Neural progenitor cell (in vitro differentiated cells): ENCODE data around the gene CLIP2. TPM values are rescaled to one million over a fixed set of nuclear protein-coding genes. Genes with fewer than 3 reads are reported as not detected.
"Not testable (repeated sequence)": the region's sequence is repeated elsewhere in the genome, so short reads cannot be mapped to it uniquely, and the experiment has no call there.

ENCODE experiments used
- DNase-seq: peaks from one replicate; pipeline ENCODE4 v3.0.0-alpha.2; 2016; ENCODE audit warnings: low spot score
- H2AFZ ChIP-seq: fragments of 200-600 bp; sonication (generic); replicated peaks from 2 replicates; pipeline ENCODE4 v1.6.1; 2016; ENCODE audit warnings: antibody characterized with exemption
- H3F3A ChIP-seq: fragments of 200-600 bp; sonication (generic); 2 replicates; pipeline ENCODE4 v1.6.1; 2016; ENCODE audit warnings: antibody characterized with exemption, low read depth
- H3K27ac ChIP-seq: fragments of 200-600 bp; sonication (generic); 2 replicates; pipeline ENCODE4 v1.5.1; 2016; ENCODE audit warnings: mild to moderate bottlenecking
- H3K27me3 ChIP-seq: fragments of 200-600 bp; sonication (generic); 2 replicates; pipeline ENCODE4 v1.6.1; 2016; ENCODE audit warnings: mild to moderate bottlenecking, moderate library complexity
- H3K36me3 ChIP-seq: fragments of 200-600 bp; sonication (generic); 2 replicates; pipeline ENCODE4 v1.5.1; 2016
- H3K4me1 ChIP-seq: fragments of 200-600 bp; sonication (generic); 2 replicates; pipeline ENCODE4 v1.6.1; 2016; ENCODE audit warnings: mixed run types
- H3K4me2 ChIP-seq: fragments of 200-600 bp; sonication (generic); 2 replicates; pipeline ENCODE4 v1.6.1; 2016
- H3K4me3 ChIP-seq: fragments of 200-600 bp; sonication (generic); 2 replicates; pipeline ENCODE4 v1.5.1; 2016
- H3K79me2 ChIP-seq: fragments of 200-600 bp; sonication (generic); 2 replicates; pipeline ENCODE4 v1.6.1; 2016; ENCODE audit warnings: low read depth
- H3K9ac ChIP-seq: fragments of 200-600 bp; sonication (generic); 2 replicates; pipeline ENCODE4 v1.6.1; 2016
- H3K9me3 ChIP-seq: fragments of 200-600 bp; sonication (generic); 2 replicates; pipeline ENCODE4 v1.5.1; 2016; ENCODE audit warnings: low read depth
- H4K20me1 ChIP-seq: fragments of 200-600 bp; sonication (generic); 2 replicates; pipeline ENCODE4 v1.6.1; 2016; ENCODE audit warnings: low read depth
- H3K27ac Mint-ChIP-seq: 3 replicates; pipeline ENCODE4 v1.8.0; 2021; ENCODE audit warnings: mixed read lengths
- H3K27me3 Mint-ChIP-seq: 2 replicates; pipeline ENCODE4 v1.8.0; 2022; ENCODE audit warnings: low read depth, mild to moderate bottlenecking, inconsistent platforms, moderate library complexity, mixed read lengths; ENCODE audit not compliant: insufficient read depth
- H3K36me3 Mint-ChIP-seq: 3 replicates; pipeline ENCODE4 v1.8.0; 2021; ENCODE audit warnings: mixed read lengths
- H3K4me1 Mint-ChIP-seq: 3 replicates; pipeline ENCODE4 v1.8.0; 2021; ENCODE audit warnings: mixed read lengths
- H3K4me3 Mint-ChIP-seq: 3 replicates; pipeline ENCODE4 v1.8.0; 2021; ENCODE audit warnings: mild to moderate bottlenecking, moderate library complexity, mixed read lengths
- H3K9me3 Mint-ChIP-seq: 3 replicates; pipeline ENCODE4 v1.8.0; 2020; ENCODE audit warnings: mixed read lengths
- EZH2 ChIP-seq: fragments of 200-600 bp; sonication (generic); IDR thresholded peaks from 2 replicates; pipeline ENCODE4 v1.6.1; 2017; ENCODE audit warnings: antibody characterized with exemption, mild to moderate bottlenecking, moderate library complexity
- EZH2phosphoT487 ChIP-seq: fragments of 200-600 bp; sonication (generic); IDR thresholded peaks from 2 replicates; pipeline ENCODE4 v1.6.1; 2017; ENCODE audit warnings: antibody characterized with exemption
- total RNA-seq: library from RNA; depleted of rRNA; stranded (reverse); fragments of >200 nt; gene quantifications from 2 replicates; pipeline ENCODE4 v1.2.3, GENCODE V29; 2015; ENCODE audit warnings: low replicate concordance
- TF ChIP-seq, protein P1 (sequence below): fragments of 200-600 bp; sonication (generic); IDR thresholded peaks from 2 replicates; pipeline ENCODE4 v1.5.1; 2017; ENCODE audit warnings: antibody characterized with exemption, mild to moderate bottlenecking

Gene CLIP2
- total RNA-seq, 1 donor from 2014 or later = 7.5 TPM

- DNase-seq = no peak
- no peak overlapping the region for H3K27ac ChIP-seq
- no peaks in the 10 kb centered on the region for H3K79me2 ChIP-seq
- no peaks in the 10 kb centered on the region for H3K9me3 ChIP-seq
- no peak overlapping the region for H3K4me3 ChIP-seq
- no peaks in the 10 kb centered on the region for H3K27me3 ChIP-seq
- TF ChIP-seq EZH2phosphoT487 (no peak), EZH2 (no peak)
- TF ChIP-seq, protein P1, sequence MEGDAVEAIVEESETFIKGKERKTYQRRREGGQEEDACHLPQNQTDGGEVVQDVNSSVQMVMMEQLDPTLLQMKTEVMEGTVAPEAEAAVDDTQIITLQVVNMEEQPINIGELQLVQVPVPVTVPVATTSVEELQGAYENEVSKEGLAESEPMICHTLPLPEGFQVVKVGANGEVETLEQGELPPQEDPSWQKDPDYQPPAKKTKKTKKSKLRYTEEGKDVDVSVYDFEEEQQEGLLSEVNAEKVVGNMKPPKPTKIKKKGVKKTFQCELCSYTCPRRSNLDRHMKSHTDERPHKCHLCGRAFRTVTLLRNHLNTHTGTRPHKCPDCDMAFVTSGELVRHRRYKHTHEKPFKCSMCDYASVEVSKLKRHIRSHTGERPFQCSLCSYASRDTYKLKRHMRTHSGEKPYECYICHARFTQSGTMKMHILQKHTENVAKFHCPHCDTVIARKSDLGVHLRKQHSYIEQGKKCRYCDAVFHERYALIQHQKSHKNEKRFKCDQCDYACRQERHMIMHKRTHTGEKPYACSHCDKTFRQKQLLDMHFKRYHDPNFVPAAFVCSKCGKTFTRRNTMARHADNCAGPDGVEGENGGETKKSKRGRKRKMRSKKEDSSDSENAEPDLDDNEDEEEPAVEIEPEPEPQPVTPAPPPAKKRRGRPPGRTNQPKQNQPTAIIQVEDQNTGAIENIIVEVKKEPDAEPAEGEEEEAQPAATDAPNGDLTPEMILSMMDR = no peak
- no peaks in the 10 kb centered on the region for H4K20me1 ChIP-seq
- H3K9ac ChIP-seq = no peak overlapping the region
- no peaks in the 10 kb centered on the region for H3K4me1 Mint-ChIP-seq
- no peaks in the 10 kb centered on the region for H3K9me3 Mint-ChIP-seq
- no peaks in the 10 kb centered on the region for H3F3A ChIP-seq
- H3K27ac Mint-ChIP-seq = no peak overlapping the region
- H3K27me3 Mint-ChIP-seq = peaks cover 3% of the 10 kb centered on the region
- H3K4me2 ChIP-seq = no peak overlapping the region
- H3K36me3 ChIP-seq = no peaks in the 10 kb centered on the region
- H3K4me3 Mint-ChIP-seq = no peak overlapping the region
- H2AFZ ChIP-seq = no peak overlapping the region
- peaks cover 13% of the 10 kb centered on the region for H3K36me3 Mint-ChIP-seq
- H3K4me1 ChIP-seq = no peaks in the 10 kb centered on the region
Observed at GRCh38 chr7:74387606-74388005, 98.4 kb downstream of the CLIP2 start.

DNA sequence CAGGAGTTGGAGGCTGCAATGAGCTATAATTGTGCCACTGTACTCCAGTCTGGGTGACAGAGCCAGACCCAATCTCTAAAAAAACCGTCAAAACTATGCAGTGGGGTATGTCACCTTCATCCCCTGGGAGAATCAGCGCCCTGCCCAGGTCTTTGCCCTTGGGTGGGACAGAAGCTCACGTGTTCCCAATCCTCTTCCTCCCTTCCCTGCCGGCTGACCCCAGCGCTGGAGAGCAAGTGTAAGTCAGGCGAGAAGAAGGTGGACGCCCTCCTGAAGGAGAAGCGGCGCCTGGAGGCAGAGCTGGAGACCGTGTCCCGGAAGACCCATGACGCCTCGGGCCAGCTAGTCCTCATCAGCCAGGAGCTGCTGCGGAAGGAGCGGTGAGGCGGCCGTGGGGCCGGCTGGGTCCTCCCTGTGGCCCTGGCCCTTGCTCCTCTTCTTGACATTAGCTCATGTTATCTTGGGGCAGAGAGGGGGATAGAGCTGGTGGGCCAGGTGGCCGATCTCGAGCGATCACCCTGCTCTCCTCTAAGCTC, 99.7 kb downstream of the CLIP2 start:
- Mint-ChIP-seq H3K4me3 (no peak overlapping the region), H3K9me3 (no peaks in the 10 kb centered on the region), H3K27ac (no peak overlapping the region), H3K27me3 (peaks cover 2% of the 10 kb centered on the region), H3K36me3 (peaks cover 9% of the 10 kb centered on the region), H3K4me1 (no peaks in the 10 kb centered on the region)
- Histone ChIP-seq H3K27ac (no peak overlapping the region), H3K4me3 (no peak overlapping the region), H3K27me3 (no peaks in the 10 kb centered on the region), H3K36me3 (no peaks in the 10 kb centered on the region), H3K79me2 (no peaks in the 10 kb centered on the region), H3K9ac (no peak overlapping the region), H3K4me2 (no peak overlapping the region), H2AFZ (no peak overlapping the region), H4K20me1 (no peaks in the 10 kb centered on the region), H3K4me1 (no peaks in the 10 kb centered on the region), H3K9me3 (no peaks in the 10 kb centered on the region), H3F3A (no peaks in the 10 kb centered on the region)
- TF ChIP-seq, protein P1 = no peak
- TF ChIP-seq EZH2phosphoT487 (no peak), EZH2 (no peak)
- DNase-seq = no peak

- H3K4me2 ChIP-seq, H2AFZ ChIP-seq, H3K4me3 ChIP-seq, H3F3A ChIP-seq, H3K4me1 Mint-ChIP-seq, H3K79me2 ChIP-seq, H3K27me3 Mint-ChIP-seq, H3K9me3 Mint-ChIP-seq, H3K27me3 ChIP-seq, H3K4me1 ChIP-seq, H3K36me3 ChIP-seq, H3K4me3 Mint-ChIP-seq, H3K9ac ChIP-seq, H3K9me3 ChIP-seq, H4K20me1 ChIP-seq, H3K27ac ChIP-seq: not testable (repeated sequence)
- peaks cover 15% of the 10 kb centered on the region for H3K36me3 Mint-ChIP-seq
- DNase-seq = peak; percentile 41
- TF ChIP-seq, protein P1 = peak; percentile 54
- peak overlapping the region; percentile 17 for H3K27ac Mint-ChIP-seq
Observed at GRCh38 chr7:74393722-74394121, 104.5 kb downstream of the CLIP2 start.

DNA sequence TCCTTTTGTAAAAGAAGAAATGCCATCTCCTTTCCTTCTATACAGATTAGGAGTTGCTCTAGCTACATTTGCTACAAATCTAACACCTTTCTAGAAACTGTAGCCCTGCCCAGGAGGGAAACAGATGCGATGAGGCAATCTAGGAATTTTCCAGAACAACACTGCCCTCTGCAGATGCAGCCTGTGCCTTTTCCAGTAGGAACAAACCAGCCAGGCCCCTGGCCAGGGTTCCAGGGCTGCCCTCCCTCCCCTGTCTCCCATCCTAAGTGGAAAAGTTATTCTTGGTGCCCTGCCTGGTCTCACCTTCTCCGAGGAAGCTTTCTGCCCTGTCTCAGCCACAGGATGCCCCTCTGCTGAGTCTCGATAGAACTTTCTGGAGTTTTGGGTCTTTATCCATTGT, 105.4 kb downstream of the CLIP2 start:
- H3K27ac ChIP-seq, H3K4me2 ChIP-seq, H3K27ac Mint-ChIP-seq, H3F3A ChIP-seq, H3K4me1 ChIP-seq, H3K36me3 ChIP-seq, H3K9me3 Mint-ChIP-seq, H3K4me1 Mint-ChIP-seq, H3K27me3 Mint-ChIP-seq, H3K4me3 Mint-ChIP-seq, H3K79me2 ChIP-seq, H4K20me1 ChIP-seq, H3K4me3 ChIP-seq, H3K9me3 ChIP-seq, H3K27me3 ChIP-seq, DNase-seq, H2AFZ ChIP-seq: not testable (repeated sequence)
- H3K36me3 Mint-ChIP-seq = peaks cover 16% of the 10 kb centered on the region
- TF ChIP-seq, protein P1 = peak; percentile 41
- H3K9ac ChIP-seq = peak overlapping the region; percentile 23
